ENCODE results near the gene LAMTOR2.
"Not testable (repeated sequence)": the region's sequence is repeated elsewhere in the genome, so short reads cannot be mapped to it uniquely, and the experiment has no call there.

DNA sequence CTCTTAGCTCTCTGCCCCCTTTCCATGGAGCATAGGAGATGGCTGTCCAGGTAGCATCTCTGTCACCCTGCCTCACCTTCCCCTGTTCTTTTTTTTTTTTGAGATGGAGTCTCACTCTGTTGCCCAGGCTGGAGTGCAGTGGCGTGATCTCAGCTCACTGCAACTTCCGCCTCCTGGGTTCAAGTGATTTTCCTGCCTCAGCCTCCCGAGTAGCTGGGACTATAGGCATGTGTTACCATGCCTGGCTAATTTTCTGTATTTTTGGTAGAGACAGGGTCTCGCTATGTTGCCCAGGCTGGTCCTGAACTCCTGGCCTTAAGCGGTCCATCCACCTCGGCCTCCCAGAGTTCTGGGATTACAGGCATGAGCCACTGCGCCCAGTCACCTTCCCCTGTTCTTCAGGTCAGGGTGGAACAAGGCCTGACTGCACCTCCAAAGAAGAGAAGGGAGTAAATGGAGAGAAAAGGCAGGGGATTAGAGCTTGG lies 16.8 kb downstream of the LAMTOR2 start:
- not testable (repeated sequence) for TF ChIP-seq POLR2A (IDR thresholded peaks at IDR 0.05; ENCODE audit: low read depth, low read length); FOS (IDR thresholded peaks at IDR 0.05; ENCODE audit: low read depth, low read length); MXI1 (IDR thresholded peaks at IDR 0.05; ENCODE audit: borderline replicate concordance, low read depth, low read length); RAD21 (IDR thresholded peaks at IDR 0.05; ENCODE audit: low read length)
- TF ChIP-seq, protein P1, sequence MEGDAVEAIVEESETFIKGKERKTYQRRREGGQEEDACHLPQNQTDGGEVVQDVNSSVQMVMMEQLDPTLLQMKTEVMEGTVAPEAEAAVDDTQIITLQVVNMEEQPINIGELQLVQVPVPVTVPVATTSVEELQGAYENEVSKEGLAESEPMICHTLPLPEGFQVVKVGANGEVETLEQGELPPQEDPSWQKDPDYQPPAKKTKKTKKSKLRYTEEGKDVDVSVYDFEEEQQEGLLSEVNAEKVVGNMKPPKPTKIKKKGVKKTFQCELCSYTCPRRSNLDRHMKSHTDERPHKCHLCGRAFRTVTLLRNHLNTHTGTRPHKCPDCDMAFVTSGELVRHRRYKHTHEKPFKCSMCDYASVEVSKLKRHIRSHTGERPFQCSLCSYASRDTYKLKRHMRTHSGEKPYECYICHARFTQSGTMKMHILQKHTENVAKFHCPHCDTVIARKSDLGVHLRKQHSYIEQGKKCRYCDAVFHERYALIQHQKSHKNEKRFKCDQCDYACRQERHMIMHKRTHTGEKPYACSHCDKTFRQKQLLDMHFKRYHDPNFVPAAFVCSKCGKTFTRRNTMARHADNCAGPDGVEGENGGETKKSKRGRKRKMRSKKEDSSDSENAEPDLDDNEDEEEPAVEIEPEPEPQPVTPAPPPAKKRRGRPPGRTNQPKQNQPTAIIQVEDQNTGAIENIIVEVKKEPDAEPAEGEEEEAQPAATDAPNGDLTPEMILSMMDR (conservative IDR thresholded peaks at IDR 0.05; ENCODE audit: low read depth, low read length), result not testable (repeated sequence)
- TF ChIP-seq, protein P2, sequence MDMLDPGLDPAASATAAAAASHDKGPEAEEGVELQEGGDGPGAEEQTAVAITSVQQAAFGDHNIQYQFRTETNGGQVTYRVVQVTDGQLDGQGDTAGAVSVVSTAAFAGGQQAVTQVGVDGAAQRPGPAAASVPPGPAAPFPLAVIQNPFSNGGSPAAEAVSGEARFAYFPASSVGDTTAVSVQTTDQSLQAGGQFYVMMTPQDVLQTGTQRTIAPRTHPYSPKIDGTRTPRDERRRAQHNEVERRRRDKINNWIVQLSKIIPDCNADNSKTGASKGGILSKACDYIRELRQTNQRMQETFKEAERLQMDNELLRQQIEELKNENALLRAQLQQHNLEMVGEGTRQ (IDR thresholded peaks at IDR 0.05; ENCODE audit: low read depth, low read length), result not testable (repeated sequence)
